IMR-90 (cell line): ENCODE results near the gene GXYLT2. TPM values are rescaled to one million over a fixed set of nuclear protein-coding genes. Genes with fewer than 3 reads are reported as not detected.
A peak's percentile ranks its signal among the peaks of the same experiment; 100 is the strongest.

Source experiments
- ATAC-seq: fragments of 200-7000 bp; cut with Tn5 transposase; 2 replicates; pipeline ENCODE4 v1.9.1; 2020; ENCODE audit warnings: low read depth, mild to moderate bottlenecking, moderate library complexity
- BruUV-seq: library from RNA; stranded (reverse); fragments of 400-500 nt; replicated peaks from 2 replicates; lab custom pipeline; 2021; lab: Mats Ljungman, UMichigan
- CTCF ChIA-PET: fragments of 300-600 bp; formaldehyde crosslinking; extraction: SDS; loops from one replicate; lab custom pipeline; 2021; ENCODE audit warnings: antibody characterized with exemption; lab: Yijun Ruan, JAX
- POLR2A ChIA-PET: fragments of 300-600 bp; sonication (Branson Sonifier 250); formaldehyde crosslinking; loops from one replicate; lab custom pipeline; 2022; ENCODE audit warnings: antibody characterized with exemption; ENCODE audit not compliant: unreplicated experiment; lab: Charles Lee
- DNase-seq: peaks from one replicate; pipeline ENCODE4 v3.0.0; 2013
- H2AFZ ChIP-seq: replicated peaks from 2 replicates; pipeline ENCODE3; 2013; ENCODE audit warnings: low read length, mild to moderate bottlenecking; ENCODE audit not compliant: poor library complexity
- H2AK5ac ChIP-seq: 2 replicates; pipeline ENCODE4 v1.6.1; 2013; ENCODE audit warnings: low read depth, low read length, inconsistent platforms
- H2AK9ac ChIP-seq: replicated peaks from 2 replicates; pipeline ENCODE3; 2013; ENCODE audit warnings: mild to moderate bottlenecking, low read depth, low read length, moderate library complexity; ENCODE audit not compliant: poor library complexity
- H2BK120ac ChIP-seq: 2 replicates; pipeline ENCODE4 v1.6.1; 2013; ENCODE audit warnings: low read depth, low read length, inconsistent platforms
- H2BK15ac ChIP-seq: 3 replicates; pipeline ENCODE4 v1.6.1; 2013; ENCODE audit warnings: low read depth, low read length, inconsistent platforms
- H2BK20ac ChIP-seq: 2 replicates; pipeline ENCODE4 v1.6.1; 2013; ENCODE audit warnings: low read depth, mild to moderate bottlenecking, inconsistent platforms, low read length, moderate library complexity
- H2BK5ac ChIP-seq: 2 replicates; pipeline ENCODE4 v1.6.1; 2013; ENCODE audit warnings: mild to moderate bottlenecking, low read depth, low read length, inconsistent platforms; ENCODE audit not compliant: poor library complexity, severe bottlenecking
- H3K14ac ChIP-seq: replicated peaks from 2 replicates; pipeline ENCODE4 v1.6.1; 2013; ENCODE audit warnings: low read depth, low read length, inconsistent platforms
- H3K18ac ChIP-seq: 2 replicates; pipeline ENCODE4 v1.6.1; 2013; ENCODE audit warnings: low read depth, low read length, control low read depth
- H3K23ac ChIP-seq: 2 replicates; pipeline ENCODE4 v1.6.1; 2013; ENCODE audit warnings: low read depth, low read length, inconsistent platforms
- H3K27ac ChIP-seq: 2 replicates; pipeline ENCODE4 v1.5.1; 2013; ENCODE audit warnings: mild to moderate bottlenecking, control low read depth, low read length; ENCODE audit not compliant: insufficient read depth
- H3K27me3 ChIP-seq: 2 replicates; pipeline ENCODE4 v1.6.1; 2013; ENCODE audit warnings: low read length; ENCODE audit not compliant: control insufficient read depth, insufficient read depth
- H3K36me3 ChIP-seq: 2 replicates; pipeline ENCODE4 v1.6.1; 2013; ENCODE audit warnings: low read length, mixed read lengths; ENCODE audit not compliant: control insufficient read depth, insufficient read depth
- H3K4ac ChIP-seq: 2 replicates; pipeline ENCODE4 v1.6.1; 2013; ENCODE audit warnings: low read depth, low read length, inconsistent platforms
- H3K4me1 ChIP-seq: 2 replicates; pipeline ENCODE4 v1.6.1; 2013; ENCODE audit warnings: low read length, mixed read lengths; ENCODE audit not compliant: control insufficient read depth, insufficient read depth
- H3K4me2 ChIP-seq: 2 replicates; pipeline ENCODE4 v1.6.1; 2013; ENCODE audit warnings: low read depth, mild to moderate bottlenecking, control low read depth, low read length, moderate library complexity
- H3K4me3 ChIP-seq: 2 replicates; pipeline ENCODE4 v1.5.1; 2013; ENCODE audit warnings: low read depth, mild to moderate bottlenecking, control low read depth, low read length, moderate library complexity; ENCODE audit not compliant: insufficient read depth
- H3K56ac ChIP-seq: 2 replicates; pipeline ENCODE4 v1.6.1; 2013; ENCODE audit warnings: low read length, inconsistent platforms; ENCODE audit not compliant: insufficient read depth; ENCODE audit errors: extremely low read depth
- H3K79me1 ChIP-seq, 2 experiments: 2 replicates each; pipeline ENCODE4 v1.6.1; 2013; ENCODE audit warnings: low read length in 2 of 2, inconsistent platforms in 1 of 2, low read depth in 1 of 2
- H3K9ac ChIP-seq: 2 replicates; pipeline ENCODE4 v1.6.1; 2013; ENCODE audit warnings: low read depth, low read length, control low read depth
- H3K9me1 ChIP-seq: 2 replicates; pipeline ENCODE4 v1.6.1; 2013; ENCODE audit warnings: low read length, inconsistent platforms; ENCODE audit not compliant: insufficient read depth
- H3K9me3 ChIP-seq: 2 replicates; pipeline ENCODE4 v1.6.1; 2013; ENCODE audit warnings: low read length; ENCODE audit not compliant: control insufficient read depth, insufficient read depth
- H4K20me1 ChIP-seq: 2 replicates; pipeline ENCODE4 v1.6.1; 2013; ENCODE audit warnings: low read length, inconsistent platforms; ENCODE audit not compliant: insufficient read depth
- H4K5ac ChIP-seq: 2 replicates; pipeline ENCODE4 v1.6.1; 2013; ENCODE audit warnings: mild to moderate bottlenecking, low read depth, low read length, control low read depth
- H4K8ac ChIP-seq, 2 experiments: 2 replicates each; pipeline ENCODE4 v1.6.1; 2013; ENCODE audit warnings: low read depth in 2 of 2, low read length in 2 of 2, control low read depth in 1 of 2, inconsistent platforms in 1 of 2
- H4K91ac ChIP-seq: 2 replicates; pipeline ENCODE4 v1.6.1; 2013; ENCODE audit warnings: low read depth, low read length, inconsistent platforms; ENCODE audit not compliant: insufficient read depth
- CTCF ChIP-seq: conservative IDR thresholded peaks from 2 replicates; pipeline ENCODE4 v1.5.1; 2012; ENCODE audit warnings: mild to moderate bottlenecking, low read depth, low read length, improper control_type of control experiment
- FOS ChIP-seq: fragments of 150-350 bp; IDR thresholded peaks from 2 replicates; pipeline ENCODE4 v1.6.1; 2016; ENCODE audit warnings: low read depth, low read length
- NFE2L2 ChIP-seq: fragments of 150-350 bp; IDR thresholded peaks from 2 replicates; pipeline ENCODE4 v1.6.1; 2016; ENCODE audit warnings: low read depth, mild to moderate bottlenecking, low read length
- RAD21 ChIP-seq: IDR thresholded peaks from 2 replicates; pipeline ENCODE4 v1.6.1; 2012; ENCODE audit warnings: low read length, improper control_type of control experiment
- USF2 ChIP-seq: fragments of 150-350 bp; IDR thresholded peaks from 2 replicates; pipeline ENCODE4 v1.6.1; 2017; ENCODE audit warnings: mild to moderate bottlenecking, antibody characterized with exemption, low read length, low read depth
- WGBS, 2 experiments: methylation state at CpG; one replicate each; pipeline versions ENCODE4 v1.1.5 to v1.1.7; 2013; ENCODE audit warnings: missing lambda C conversion rate in 2 of 2; ENCODE audit not compliant: insufficient read length in 1 of 2; ENCODE audit errors: extremely low coverage in 2 of 2; 5-methylcytosine and 5-hydroxymethylcytosine counted together
- dilution Hi-C: fragments of 300-500 bp; cut with HindIII; formaldehyde crosslinking; loops from one replicate; pipeline ENCODE4 v1.14.3; 2018; ENCODE audit warnings: low sequenced_read_pairs; ENCODE audit not compliant: unreplicated experiment
- in situ Hi-C: fragments of 300-500 bp; cut with MboI; formaldehyde crosslinking; loops from 3 replicates; pipeline ENCODE4 v1.14.3; 2019; ENCODE audit warnings: low sequenced_read_pairs, inconsistent platforms, mixed read lengths
- intact Hi-C: fragments of 100-400 bp; cut with micrococcal nuclease; formaldehyde crosslinking; loops from 2 replicates; pipeline ENCODE4 v1.10.0; 2022
- polyA plus RNA-seq, 3 experiments: library from polyadenylated mRNA; depleted of rRNA; stranded (reverse); fragments of >200 nt; gene quantifications; 2 replicates each; pipeline ENCODE4 v1.2.3, GENCODE V29; 2012; ENCODE audit warnings: low replicate concordance in 1 of 3
- total RNA-seq: library from RNA; depleted of rRNA; stranded (reverse); fragments of >200 nt; gene quantifications from 2 replicates; pipeline ENCODE4 v1.2.3, GENCODE V29; 2012

GXYLT2 gene
- total and polyA plus RNA-seq, 2 of the 4 experiments (the other 2 are of a cell fraction): 5.7 to 11.1 TPM

GRCh38 chr3:72872183-72872582 lies 15.7 kb upstream of the GXYLT2 start (continued):
- TF ChIP-seq CTCF (no peak), FOS (no peak), NFE2L2 (no peak)

- H3K56ac ChIP-seq: peak overlapping the region; percentile 41; the same call in 1 of the 2 replicates
- peaks cover 0 to 10% of the 10 kb centered on the region in 2 experiments; a peak in 2 of 4 replicates for H3K79me1 ChIP-seq
- no peaks in the 10 kb centered on the region for H3K9me3 ChIP-seq
- peak overlapping the region; percentile 59 for H3K9ac ChIP-seq
- no peak overlapping the region for H4K91ac ChIP-seq
- H3K9me1 ChIP-seq: peaks cover 10% of the 10 kb centered on the region
- H3K4me1 ChIP-seq: peaks cover 17% of the 10 kb centered on the region
- H2AK5ac ChIP-seq: no peak overlapping the region
- H4K8ac ChIP-seq: peak overlapping the region; percentile 19 to 26; a peak in 2 of 4 replicates
- no peak overlapping the region for H2BK5ac ChIP-seq
- peak overlapping the region; percentile 53 for H3K4me3 ChIP-seq
- no peak overlapping the region for H3K4ac ChIP-seq
- H2BK20ac ChIP-seq: no peak overlapping the region
- H3K18ac ChIP-seq: peak overlapping the region; percentile 1; the same call in 1 of the 2 replicates
- no peak for TF ChIP-seq RAD21
- TF ChIP-seq USF2: peak; percentile 43; the same call in 1 of the 2 replicates
- H4K5ac ChIP-seq: no peak overlapping the region; the same call in 1 of the 2 replicates
- peak overlapping the region; percentile 89 for H3K4me2 ChIP-seq
- peak overlapping the region; percentile 38; the same call in 1 of the 3 replicates for H2BK15ac ChIP-seq
- no peak for DNase-seq
- no peaks in the 10 kb centered on the region for H3K36me3 ChIP-seq
- 0 out of 2 replicates have a peak, but pooled peaks have one; percentile 1 for ATAC-seq
- H3K27me3 ChIP-seq: no peaks in the 10 kb centered on the region
- in situ Hi-C loops (no loop called here), intact Hi-C loops (loop anchor here (5.0 kb wide), 2 partner anchors 110 to 440 kb away; partner anchors contain the start of genes PPP4R2 and RYBP), dilution Hi-C loops (no loop called here)
- no peak overlapping the region for H2AK9ac ChIP-seq
- WGBS, 2 experiments: 0% methylated on average over 2 of the region's 7 CpGs; no CpG with 5 or more reads in 1 of the 2 experiments
- H3K27ac ChIP-seq: peak overlapping the region; percentile 9; the same call in 1 of the 2 replicates
- CTCF ChIA-PET: interaction anchor here (1.0 to 1.5 kb wide), 3 partner anchors 9 to 16 kb away, joined by 3 to 4 read pairs (median 3); no protein-coding TSS in a partner anchor
- H3K14ac ChIP-seq: no peak overlapping the region; the same call in 1 of the 2 replicates
- peak overlapping the region; percentile 87 for H2AFZ ChIP-seq
- POLR2A ChIA-PET: interaction anchor here (1.0 kb wide), 1 partner anchor 39 kb away, joined by 5 read pairs; the partner anchor contains the start of gene SHQ1
- peaks cover 6% of the 10 kb centered on the region; the same call in 1 of the 2 replicates for H4K20me1 ChIP-seq
- 0 out of 2 replicates have a peak overlapping the region, but pooled peaks have one; percentile 4 for H2BK120ac ChIP-seq
- no TSS peak for BruUV-seq
- H3K23ac ChIP-seq: peak overlapping the region; percentile 79
Measured at GRCh38 chr3:72887343-72887704, 522 bp upstream of the GXYLT2 start.
